ENCODE measurements around the gene PUSL1.

Gene PUSL1

DNA sequence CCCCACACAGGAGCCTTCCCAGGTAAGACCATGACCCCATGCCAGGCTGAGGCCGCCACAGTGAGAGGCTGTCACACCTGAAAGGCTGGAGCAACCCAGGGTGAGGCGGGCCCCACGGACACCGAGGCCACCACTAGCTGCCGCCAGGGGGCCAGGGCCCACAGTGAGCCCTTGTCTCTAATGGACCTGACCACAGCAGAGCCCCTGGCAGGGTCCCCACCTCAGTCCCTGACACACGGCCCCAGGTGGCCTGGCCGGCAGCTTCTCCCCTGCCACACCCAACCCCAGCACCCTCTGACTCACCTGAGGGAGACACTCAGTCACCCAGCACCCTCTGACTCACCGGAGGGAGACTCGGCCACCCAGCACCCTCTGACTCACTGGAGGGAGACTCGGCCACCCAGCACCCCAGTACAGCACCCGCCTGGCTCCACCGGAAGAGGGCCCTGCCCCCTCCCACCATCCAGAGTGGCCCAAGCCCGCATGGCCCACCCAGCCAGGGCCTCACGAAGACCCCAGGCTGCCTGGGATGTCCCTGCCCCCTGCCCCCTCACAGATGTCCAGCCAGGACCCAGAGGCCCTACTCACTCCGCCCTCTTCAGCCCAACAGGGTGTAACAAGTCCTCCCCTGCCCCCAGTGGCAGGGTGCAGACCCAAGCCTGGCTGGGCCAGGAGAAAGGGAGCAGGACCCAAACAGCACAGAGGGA is 36.4 kb downstream of the PUSL1 start:
- Histone ChIP-seq H3K27ac (ENCODE audit: low read depth in 2 of 2, low read length in 2 of 2) (peak overlapping the region; percentile 16 to 41), H3K36me3 (ENCODE audit: control insufficient read depth in 2 of 2, insufficient read depth in 2 of 2, low read length in 2 of 2) (peaks cover 11 to 13% of the 10 kb centered on the region in 2 donors), H3K9ac (ENCODE audit: low read depth in 1 of 2, low read length in 2 of 2) (no peak overlapping the region), H3K9me3 (ENCODE audit: control insufficient read depth in 2 of 2, low read length in 2 of 2) (no peaks in the 10 kb centered on the region), H3K4me1 (ENCODE audit: control insufficient read depth in 2 of 2, insufficient read depth in 2 of 2, low read length in 2 of 2) (peaks cover 28 to 42% of the 10 kb centered on the region in 2 donors), H3K4me3 (ENCODE audit: low read length in 2 of 2) (no peak overlapping the region), H3K27me3 (ENCODE audit: control insufficient read depth in 2 of 2, insufficient read depth in 2 of 2, low read length in 2 of 2) (no peaks in the 10 kb centered on the region)

DNA sequence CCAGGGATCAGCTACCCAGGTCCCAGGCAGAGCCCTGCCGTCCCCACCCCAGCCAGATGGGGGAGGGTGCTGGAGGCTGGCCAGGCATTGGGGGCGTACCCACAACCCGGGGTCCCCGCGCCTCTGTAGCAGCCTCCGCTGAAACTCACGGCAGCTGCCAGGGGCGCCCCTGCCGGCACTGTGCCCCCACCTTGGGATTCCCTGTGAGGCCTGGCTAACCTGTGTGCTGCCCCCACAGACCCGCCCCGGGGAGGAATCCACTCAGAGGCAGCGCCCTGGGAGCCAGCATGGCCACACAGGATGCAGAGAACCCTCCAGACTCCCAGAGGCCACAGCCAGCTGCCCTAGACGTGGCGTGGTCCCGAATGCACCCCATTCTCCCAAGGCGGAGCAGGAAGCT is 37.0 kb downstream of the PUSL1 start:
- Histone ChIP-seq H3K27me3 (ENCODE audit: control insufficient read depth in 2 of 2, insufficient read depth in 2 of 2, low read length in 2 of 2) (no peaks in the 10 kb centered on the region), H3K36me3 (ENCODE audit: control insufficient read depth in 2 of 2, insufficient read depth in 2 of 2, low read length in 2 of 2) (peaks cover 11 to 13% of the 10 kb centered on the region in 2 donors), H3K4me1 (ENCODE audit: control insufficient read depth in 2 of 2, insufficient read depth in 2 of 2, low read length in 2 of 2) (peaks cover 28 to 42% of the 10 kb centered on the region in 2 donors), H3K4me3 (ENCODE audit: low read length in 2 of 2) (no peak overlapping the region), H3K27ac (ENCODE audit: low read depth in 2 of 2, low read length in 2 of 2) (peak overlapping the region in 1 of 2 donors; percentile 16), H3K9me3 (ENCODE audit: control insufficient read depth in 2 of 2, low read length in 2 of 2) (no peaks in the 10 kb centered on the region), H3K9ac (ENCODE audit: low read depth in 1 of 2, low read length in 2 of 2) (no peak overlapping the region)

DNA sequence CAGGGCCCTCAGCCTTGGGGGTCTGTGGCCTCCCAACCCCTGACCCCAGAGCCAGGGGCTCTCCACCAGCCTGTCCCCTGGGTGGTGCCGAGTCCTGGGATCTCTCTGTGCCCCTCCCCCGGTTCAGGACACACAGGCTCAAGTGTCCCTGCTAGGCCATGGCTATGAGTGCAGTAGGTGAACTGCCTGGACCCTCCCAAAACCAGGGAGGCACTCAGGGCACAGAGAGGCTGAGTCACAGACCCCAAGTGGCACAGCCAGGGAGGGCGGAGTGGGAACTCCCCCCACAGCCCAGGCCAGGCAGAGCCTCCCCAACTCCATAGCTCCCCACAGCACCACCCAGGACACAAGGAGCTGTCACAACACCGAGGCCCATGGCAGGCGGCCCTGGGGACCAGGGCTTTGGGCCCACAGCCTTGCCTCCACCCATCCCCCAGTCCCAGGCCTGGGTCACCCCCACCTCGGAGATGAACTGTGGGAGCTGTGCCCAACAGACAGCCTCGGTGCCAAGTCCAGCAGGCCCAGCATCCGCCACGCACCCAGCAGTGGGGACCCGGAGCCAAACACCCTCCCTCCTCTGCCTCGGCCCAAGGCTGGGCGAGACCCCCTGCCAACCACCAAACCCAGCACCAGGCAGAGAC is 37.6 kb downstream of the PUSL1 start:
- H3K27me3 ChIP-seq (ENCODE audit: control insufficient read depth in 2 of 2, insufficient read depth in 2 of 2, low read length in 2 of 2), result no peaks in the 10 kb centered on the region
- peak overlapping the region in 1 of 2 donors; percentile 35 for H3K9ac ChIP-seq (ENCODE audit: low read depth in 1 of 2, low read length in 2 of 2)
- H3K27ac ChIP-seq (ENCODE audit: low read depth in 2 of 2, low read length in 2 of 2), result no peak overlapping the region
- H3K9me3 ChIP-seq (ENCODE audit: control insufficient read depth in 2 of 2, low read length in 2 of 2), result no peaks in the 10 kb centered on the region
- peaks cover 28 to 42% of the 10 kb centered on the region in 2 donors for H3K4me1 ChIP-seq (ENCODE audit: control insufficient read depth in 2 of 2, insufficient read depth in 2 of 2, low read length in 2 of 2)
- H3K4me3 ChIP-seq (ENCODE audit: low read length in 2 of 2), result no peak overlapping the region
- H3K36me3 ChIP-seq (ENCODE audit: control insufficient read depth in 2 of 2, insufficient read depth in 2 of 2, low read length in 2 of 2), result peaks cover 6 to 7% of the 10 kb centered on the region in 2 donors

DNA sequence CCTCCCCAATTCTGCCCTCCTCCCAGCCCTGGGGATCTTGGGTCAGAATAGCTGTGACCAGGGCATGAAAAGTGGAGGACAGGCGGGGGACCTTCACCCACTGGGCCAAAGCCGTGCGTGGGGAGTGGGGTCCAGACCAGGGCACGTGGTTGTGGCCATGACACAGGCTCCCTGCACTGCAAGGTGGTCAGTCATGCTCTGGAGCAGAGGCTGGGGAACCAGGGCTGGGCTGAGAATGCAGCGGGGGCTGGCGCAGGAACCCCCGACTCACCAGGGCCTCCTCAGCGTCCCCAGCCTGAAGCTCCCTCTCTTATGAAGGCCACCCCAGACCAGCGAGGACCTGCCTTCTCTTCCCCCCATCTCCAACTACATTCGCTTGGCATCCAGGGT is 38.1 kb downstream of the PUSL1 start:
- Histone ChIP-seq H3K36me3 (ENCODE audit: control insufficient read depth in 2 of 2, insufficient read depth in 2 of 2, low read length in 2 of 2) (peaks cover under 1 to 2% of the 10 kb centered on the region in 2 donors), H3K4me1 (ENCODE audit: control insufficient read depth in 2 of 2, insufficient read depth in 2 of 2, low read length in 2 of 2) (peaks cover 28 to 42% of the 10 kb centered on the region in 2 donors), H3K27ac (ENCODE audit: low read depth in 2 of 2, low read length in 2 of 2) (no peak overlapping the region), H3K4me3 (ENCODE audit: low read length in 2 of 2) (no peak overlapping the region), H3K27me3 (ENCODE audit: control insufficient read depth in 2 of 2, insufficient read depth in 2 of 2, low read length in 2 of 2) (no peaks in the 10 kb centered on the region), H3K9me3 (ENCODE audit: control insufficient read depth in 2 of 2, low read length in 2 of 2) (no peaks in the 10 kb centered on the region), H3K9ac (ENCODE audit: low read depth in 1 of 2, low read length in 2 of 2) (no peak overlapping the region)

DNA sequence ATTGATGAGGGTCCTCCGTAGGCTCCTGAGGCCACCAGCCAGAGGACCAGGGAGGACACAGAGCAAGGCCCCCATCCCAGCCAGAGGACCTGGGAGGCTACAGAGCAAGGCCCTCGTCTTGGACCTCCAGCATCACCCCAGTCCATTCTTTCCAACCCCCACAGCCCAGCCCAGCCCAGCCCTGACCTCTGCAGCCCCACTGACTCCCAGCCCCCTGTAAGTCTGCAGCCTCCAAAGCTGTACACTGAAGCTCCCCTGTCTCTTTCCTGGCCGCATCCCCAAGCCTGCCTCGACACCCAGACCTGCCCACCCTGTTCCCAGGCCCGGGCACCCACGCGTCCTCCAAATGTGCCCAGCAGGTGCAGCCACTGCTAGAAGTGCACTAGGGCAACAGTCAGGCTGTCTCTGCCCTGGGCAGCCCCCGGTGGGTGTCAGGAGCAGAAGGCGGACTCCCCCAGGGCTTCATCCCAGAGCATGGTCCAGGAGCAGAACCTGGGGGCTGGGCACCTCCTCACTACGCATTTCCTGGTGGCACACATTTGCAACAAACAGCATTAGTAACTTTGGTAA is 38.7 kb downstream of the PUSL1 start:
- Histone ChIP-seq H3K9ac (ENCODE audit: low read depth in 1 of 2, low read length in 2 of 2) (peak overlapping the region; percentile 14 to 84), H3K4me1 (ENCODE audit: control insufficient read depth in 2 of 2, insufficient read depth in 2 of 2, low read length in 2 of 2) (peaks cover 28 to 42% of the 10 kb centered on the region in 2 donors), H3K4me3 (ENCODE audit: low read length in 2 of 2) (peak overlapping the region; percentile 63 to 82), H3K9me3 (ENCODE audit: control insufficient read depth in 2 of 2, low read length in 2 of 2) (no peaks in the 10 kb centered on the region), H3K27me3 (ENCODE audit: control insufficient read depth in 2 of 2, insufficient read depth in 2 of 2, low read length in 2 of 2) (no peaks in the 10 kb centered on the region), H3K36me3 (ENCODE audit: control insufficient read depth in 2 of 2, insufficient read depth in 2 of 2, low read length in 2 of 2) (no peaks in the 10 kb centered on the region), H3K27ac (ENCODE audit: low read depth in 2 of 2, low read length in 2 of 2) (peak overlapping the region; percentile 88 to 92)

DNA sequence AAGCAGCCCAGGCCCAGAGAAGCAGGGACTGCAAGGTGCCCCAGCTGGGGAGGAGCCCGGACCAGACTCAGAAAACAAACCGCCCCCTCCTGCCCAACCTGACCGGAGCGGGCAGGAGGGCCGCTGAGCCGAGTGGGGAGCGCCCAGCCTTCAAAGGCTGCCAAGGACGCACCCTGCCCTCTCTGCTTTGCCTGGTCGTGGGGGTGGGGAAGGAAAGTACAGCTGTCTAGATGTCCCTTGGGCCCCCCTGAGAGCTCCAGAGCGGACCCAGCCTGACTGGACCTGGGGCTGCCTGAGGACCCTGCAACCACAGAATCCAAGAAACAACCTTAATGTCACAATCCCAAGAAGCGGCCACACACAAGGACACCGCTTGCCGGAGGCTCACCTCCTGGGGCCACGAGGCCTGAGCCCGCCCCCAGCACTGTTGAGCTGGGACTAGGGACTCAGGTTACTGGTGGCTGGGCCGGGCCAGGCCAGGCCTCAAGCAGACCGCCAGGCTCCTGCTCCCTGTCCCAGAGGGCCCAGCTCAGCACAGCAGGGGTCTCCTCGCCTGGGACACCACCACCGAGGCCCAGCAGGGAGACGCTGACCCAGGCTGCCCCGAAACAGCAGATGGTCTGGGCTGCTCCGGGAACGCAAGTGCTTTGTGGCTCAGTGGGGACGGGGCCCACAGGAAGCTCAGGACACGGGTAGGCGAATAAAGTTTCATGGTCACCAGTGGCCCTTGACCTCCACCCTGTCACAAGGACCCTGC is 39.4 kb downstream of the PUSL1 start:
- Histone ChIP-seq H3K9ac (ENCODE audit: low read depth in 1 of 2, low read length in 2 of 2) (peak overlapping the region; percentile 83 to 84), H3K4me1 (ENCODE audit: control insufficient read depth in 2 of 2, insufficient read depth in 2 of 2, low read length in 2 of 2) (peaks cover 28 to 42% of the 10 kb centered on the region in 2 donors), H3K9me3 (ENCODE audit: control insufficient read depth in 2 of 2, low read length in 2 of 2) (no peaks in the 10 kb centered on the region), H3K27me3 (ENCODE audit: control insufficient read depth in 2 of 2, insufficient read depth in 2 of 2, low read length in 2 of 2) (peaks cover 0 to 3% of the 10 kb centered on the region in 2 donors), H3K27ac (ENCODE audit: low read depth in 2 of 2, low read length in 2 of 2) (peak overlapping the region; percentile 88 to 92), H3K36me3 (ENCODE audit: control insufficient read depth in 2 of 2, insufficient read depth in 2 of 2, low read length in 2 of 2) (no peaks in the 10 kb centered on the region), H3K4me3 (ENCODE audit: low read length in 2 of 2) (peak overlapping the region; percentile 63 to 82)

DNA sequence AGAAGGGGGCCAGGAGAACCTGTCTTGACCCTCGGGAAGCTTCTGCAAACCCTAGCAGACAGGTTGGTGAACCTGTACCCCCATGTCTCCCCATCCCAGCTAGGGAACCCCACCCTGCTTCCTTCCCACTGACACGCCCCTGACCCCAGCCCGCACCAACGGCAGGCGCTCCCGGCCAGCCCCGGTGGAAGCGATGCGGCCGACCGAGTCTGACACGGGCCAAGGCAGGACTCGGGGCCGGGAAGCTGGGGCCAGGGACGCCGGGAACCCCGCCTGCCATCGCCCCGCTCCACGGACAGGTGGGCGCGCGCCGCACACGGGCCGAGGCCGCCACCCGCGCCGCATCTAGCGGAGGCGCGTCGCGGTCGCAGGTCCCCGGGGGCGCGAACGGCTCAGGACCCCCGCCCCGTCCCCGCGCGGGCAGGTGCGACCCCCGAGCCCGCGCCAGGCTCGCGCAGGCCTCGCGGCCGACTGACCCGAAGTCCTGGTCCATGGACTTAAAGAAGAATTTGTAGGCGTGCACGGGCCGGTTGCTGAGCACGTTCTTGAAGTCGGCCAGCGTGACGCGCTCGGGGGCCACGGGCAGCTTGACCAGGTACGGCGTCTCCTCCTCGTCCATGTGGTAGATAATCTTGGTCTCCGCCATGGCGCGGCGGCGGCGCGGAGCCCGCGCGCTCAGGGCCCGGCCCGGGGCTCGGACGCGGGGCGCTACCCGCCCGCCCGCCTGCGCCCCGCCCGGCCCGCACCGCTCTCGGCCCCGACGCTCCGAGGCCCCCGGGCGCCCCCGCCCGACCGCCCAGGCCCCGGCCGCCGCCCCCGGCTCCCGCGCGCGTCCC is 40.2 kb downstream of the PUSL1 start:
- peak overlapping the region; percentile 88 to 92 for H3K27ac ChIP-seq (ENCODE audit: low read depth in 2 of 2, low read length in 2 of 2)
- H3K9me3 ChIP-seq (ENCODE audit: control insufficient read depth in 2 of 2, low read length in 2 of 2), result no peaks in the 10 kb centered on the region
- H3K9ac ChIP-seq (ENCODE audit: low read depth in 1 of 2, low read length in 2 of 2), result peak overlapping the region; percentile 83 to 84
- peaks cover 28 to 42% of the 10 kb centered on the region in 2 donors for H3K4me1 ChIP-seq (ENCODE audit: control insufficient read depth in 2 of 2, insufficient read depth in 2 of 2, low read length in 2 of 2)
- H3K27me3 ChIP-seq (ENCODE audit: control insufficient read depth in 2 of 2, insufficient read depth in 2 of 2, low read length in 2 of 2), result peaks cover 4 to 5% of the 10 kb centered on the region in 2 donors
- peak overlapping the region; percentile 63 to 82 for H3K4me3 ChIP-seq (ENCODE audit: low read length in 2 of 2)
- peaks cover 0 to 2% of the 10 kb centered on the region in 2 donors for H3K36me3 ChIP-seq (ENCODE audit: control insufficient read depth in 2 of 2, insufficient read depth in 2 of 2, low read length in 2 of 2)

DNA sequence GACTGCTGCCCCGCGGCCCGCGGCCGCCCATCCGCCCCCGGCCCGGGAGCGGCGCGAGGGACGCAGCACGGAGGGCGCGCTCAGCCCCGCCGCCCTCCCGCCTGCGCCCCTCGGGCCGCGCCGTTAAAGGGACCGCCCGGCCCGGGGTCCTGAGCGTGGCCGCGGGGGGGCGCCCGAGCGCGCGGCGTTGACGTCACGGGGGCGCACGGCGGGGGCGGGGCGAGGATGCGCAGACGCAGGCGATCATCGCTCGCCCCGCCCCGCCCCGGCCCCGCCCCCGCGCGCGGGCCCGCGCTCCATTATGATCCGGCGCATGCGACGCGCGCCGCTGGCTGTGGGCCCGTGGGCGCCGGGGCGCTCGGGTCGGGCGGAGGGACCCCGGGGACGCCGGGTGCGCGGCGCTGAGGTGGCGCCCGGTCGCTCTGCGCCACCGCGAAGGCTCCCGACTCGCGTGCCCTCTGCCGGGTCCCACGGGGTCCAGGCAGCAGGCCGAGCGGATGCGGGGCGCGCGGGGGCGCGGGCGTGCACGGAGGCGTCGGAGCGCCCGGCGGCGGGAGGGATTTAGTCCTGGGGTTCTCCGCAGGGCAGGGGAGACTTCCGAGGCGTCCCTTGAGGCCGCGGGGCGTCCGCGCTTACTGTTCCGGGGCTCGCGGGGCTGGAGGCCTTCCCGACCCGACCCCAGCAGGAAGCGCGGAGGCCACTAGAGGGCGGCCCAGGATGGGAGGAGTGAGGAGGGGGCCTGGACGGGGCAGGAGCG is 41.0 kb downstream of the PUSL1 start, which contains the start of gene DVL1:
TSS of gene DVL1 (minus strand) at position 163 of the 757 bp plus-strand sequence. CDS start 353 bp downstream, outside the sequence.
- H3K9ac ChIP-seq (ENCODE audit: low read depth in 1 of 2, low read length in 2 of 2), result peak within 1 kb of the TSS; percentile 83 to 90
- H3K4me3 ChIP-seq (ENCODE audit: low read length in 2 of 2), result peak within 1 kb of the TSS; percentile 68 to 82
- H3K9me3 ChIP-seq (ENCODE audit: control insufficient read depth in 2 of 2, low read length in 2 of 2), result no peaks in the 10 kb centered on the region
- peaks cover 4 to 11% of the 10 kb centered on the region in 2 donors for H3K27me3 ChIP-seq (ENCODE audit: control insufficient read depth in 2 of 2, insufficient read depth in 2 of 2, low read length in 2 of 2)
- peak within 1 kb of the TSS; percentile 88 to 92 for H3K27ac ChIP-seq (ENCODE audit: low read depth in 2 of 2, low read length in 2 of 2)
- H3K36me3 ChIP-seq (ENCODE audit: control insufficient read depth in 2 of 2, insufficient read depth in 2 of 2, low read length in 2 of 2), result peaks cover 0 to 3% of the 10 kb centered on the region in 2 donors
- H3K4me1 ChIP-seq (ENCODE audit: control insufficient read depth in 2 of 2, insufficient read depth in 2 of 2, low read length in 2 of 2), result peaks cover 28 to 38% of the 10 kb centered on the region in 2 donors
